ENCODE measurements around the gene MTA1.

The MTA1 gene

DNA sequence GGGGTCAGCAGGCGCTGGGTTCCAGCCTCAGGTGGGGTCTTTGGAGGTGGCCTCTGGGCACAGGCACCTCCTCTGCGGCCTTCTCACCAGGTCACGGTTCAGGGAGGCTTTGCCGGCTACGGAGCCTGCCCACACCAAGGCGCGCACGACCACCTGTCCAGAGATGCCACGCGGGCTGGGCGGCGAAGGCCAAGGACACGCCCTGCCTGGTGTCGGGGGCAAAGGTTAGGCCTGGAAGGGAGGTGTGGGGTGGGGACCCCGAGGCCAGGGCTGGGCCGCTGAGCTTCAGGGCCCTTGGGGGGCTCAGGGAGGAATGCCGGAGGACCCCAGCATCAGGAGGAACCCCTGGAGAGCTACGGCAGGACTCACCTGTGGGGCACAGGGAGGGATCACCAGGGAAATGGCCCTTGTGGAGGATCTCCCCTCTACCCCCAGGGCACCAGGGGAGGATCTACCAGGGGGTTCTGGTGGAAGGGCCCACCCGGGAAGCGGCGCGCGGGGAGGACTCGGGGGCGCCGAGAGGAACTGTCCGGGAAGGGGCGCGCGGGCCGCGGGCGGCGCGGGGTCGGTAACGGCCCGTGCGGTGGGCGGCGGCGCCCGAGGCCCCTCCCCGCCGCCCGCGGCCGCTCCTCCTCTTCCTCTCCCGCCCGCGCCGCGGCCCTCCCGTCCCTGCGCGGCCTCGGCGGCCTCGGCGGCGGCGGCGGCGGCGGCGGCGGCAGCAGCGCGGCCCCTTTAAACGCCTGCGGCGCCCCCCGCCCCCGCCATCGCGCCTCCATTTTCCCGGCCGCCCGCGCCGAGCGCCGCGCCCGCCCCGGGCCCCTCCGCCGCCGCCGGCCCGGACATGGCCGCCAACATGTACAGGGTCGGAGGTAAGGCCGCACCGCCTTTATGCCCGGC lies at the start of gene MTA1:
TSS of gene MTA1 (plus strand) at position 633 of the 897 bp plus-strand sequence. CDS start at position 842, 209 bp downstream.
- peak in 1 of 2 experiments; percentile 12 for DNase-seq

DNA sequence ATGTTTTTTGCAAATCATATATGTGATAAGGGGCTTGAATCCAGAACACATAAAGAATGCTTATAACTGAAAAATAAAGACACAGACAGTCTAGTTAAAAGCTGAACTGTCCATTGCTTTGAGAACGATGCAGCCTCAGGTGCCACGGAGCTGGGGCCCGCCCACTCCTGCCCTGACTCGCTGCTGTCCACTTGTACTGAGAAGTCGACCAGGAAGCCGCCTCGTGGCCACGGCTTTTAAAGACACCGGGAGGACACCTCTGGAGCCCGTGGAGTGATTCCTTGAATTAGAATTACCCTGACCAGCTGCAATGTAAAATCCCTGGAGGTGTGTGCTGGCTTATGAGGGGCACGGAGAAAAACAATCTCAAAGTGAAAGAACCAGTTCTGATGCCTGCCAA lies 45.2 kb upstream of the MTA1 start:
- no peak for DNase-seq

DNA sequence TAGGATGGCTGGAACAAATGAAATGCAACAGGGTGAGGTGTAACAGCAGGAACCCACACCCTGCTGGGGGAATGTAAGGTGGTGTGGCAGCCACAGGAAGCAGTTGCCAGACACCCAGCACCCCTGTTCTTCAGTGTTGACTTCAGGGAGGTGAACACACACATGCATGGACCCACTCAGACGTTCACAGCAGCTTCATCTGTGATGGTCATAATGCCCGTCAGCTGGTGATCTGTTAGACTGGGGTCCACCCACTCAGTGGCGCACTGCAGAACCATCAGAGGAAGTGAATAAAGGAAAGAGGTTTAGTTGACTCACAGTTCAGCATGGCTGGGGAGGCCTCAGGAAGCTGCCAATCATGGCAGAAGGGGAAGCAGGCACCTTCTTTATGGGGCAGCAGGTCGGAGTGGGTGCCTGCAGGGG lies 44.0 kb upstream of the MTA1 start:
- no peak for DNase-seq

DNA sequence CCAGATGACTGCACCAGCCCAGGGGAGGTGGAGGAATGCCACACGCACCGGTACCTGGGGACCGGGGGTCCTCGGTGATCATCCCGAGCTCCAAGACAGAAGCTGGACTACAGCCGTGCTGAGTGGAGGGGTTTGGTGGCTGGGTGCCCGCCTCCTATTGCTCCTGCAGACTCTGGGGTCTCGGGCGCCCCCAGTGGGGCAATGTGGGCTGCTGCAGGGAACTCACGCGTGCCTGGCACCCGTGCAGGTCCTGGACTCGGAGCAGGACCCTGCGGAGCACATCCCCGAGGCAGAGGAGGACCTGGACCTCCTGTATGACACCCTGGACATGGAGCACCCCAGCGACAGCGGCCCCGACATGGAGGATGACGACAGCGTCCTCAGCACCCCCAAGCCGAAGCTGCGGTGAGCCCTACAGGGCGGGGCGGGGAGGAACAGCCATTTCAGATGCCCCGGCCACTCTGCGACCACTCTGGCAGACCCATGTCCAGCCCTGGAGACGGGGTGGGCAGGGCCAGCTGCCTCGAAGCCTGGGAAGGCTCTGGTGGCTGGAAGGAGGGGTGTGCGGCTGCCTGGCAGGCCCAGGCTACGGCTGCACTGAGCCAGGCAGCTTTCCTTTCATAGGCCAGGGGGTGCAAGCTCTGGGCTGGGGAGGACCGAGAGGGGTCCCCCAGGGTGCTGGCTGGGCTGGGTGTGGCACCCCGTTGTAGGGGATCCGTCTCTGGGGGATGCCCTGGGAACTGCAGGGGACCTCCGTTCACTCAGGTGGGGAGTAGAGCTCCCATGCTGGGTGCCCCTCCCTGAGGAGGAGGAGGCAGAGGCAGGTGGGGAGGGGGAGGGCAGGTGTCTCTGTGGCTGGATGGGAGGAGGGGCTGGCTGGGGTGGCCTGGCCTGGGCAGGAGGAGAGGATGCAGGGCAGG lies 42.8 kb upstream of the MTA1 start:
- DNase-seq: no peak

DNA sequence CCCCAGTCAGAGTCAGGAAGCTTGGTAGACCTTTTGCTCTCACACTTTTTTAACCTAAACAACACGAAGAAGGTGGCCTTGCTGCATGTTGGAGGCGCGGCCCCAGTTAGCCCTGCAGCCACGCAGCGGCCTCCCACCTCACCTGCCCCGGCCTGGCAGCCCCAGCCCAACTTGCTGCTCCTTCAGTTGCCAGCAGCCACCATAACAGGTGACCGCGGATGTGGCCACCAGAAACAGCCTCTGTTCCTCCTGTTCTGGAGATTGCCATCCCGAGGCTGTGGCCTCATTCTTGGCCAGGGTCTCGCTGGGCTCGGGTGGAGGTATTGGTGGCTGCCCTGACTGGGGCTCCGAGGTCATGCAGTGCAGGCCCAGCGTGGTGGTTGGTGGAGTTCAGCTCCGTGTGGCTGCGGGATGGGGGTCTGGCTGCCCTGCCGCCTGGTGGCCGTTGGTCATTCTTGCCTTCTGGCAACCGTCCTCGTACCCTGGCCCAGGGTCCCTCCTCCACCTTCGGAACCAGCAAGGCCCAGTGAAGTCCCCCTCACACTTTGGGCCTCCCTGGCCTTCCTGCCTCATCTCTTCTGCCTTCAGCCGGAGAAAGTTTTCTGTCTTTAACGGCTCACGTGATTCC lies 42.0 kb upstream of the MTA1 start:
- no peak for DNase-seq

DNA sequence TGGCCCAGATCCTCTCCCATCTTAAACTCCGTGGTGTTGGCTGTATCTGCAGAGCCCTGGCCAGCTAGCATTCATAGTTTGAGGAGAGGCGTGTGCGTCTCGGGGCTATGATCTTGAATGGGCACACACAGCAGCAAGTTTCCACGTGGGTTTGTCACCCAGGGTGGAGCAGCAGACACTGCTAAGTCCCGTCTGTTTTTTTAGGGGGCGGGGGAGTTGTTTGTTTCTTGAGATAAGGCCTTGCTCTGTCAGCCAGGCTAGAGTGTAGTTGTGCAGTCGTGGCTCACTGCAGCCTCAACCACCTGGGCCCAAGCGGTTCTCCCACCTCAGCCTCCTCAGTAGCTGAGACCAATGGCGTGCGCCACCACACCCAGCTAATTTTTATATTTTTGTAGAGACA lies 41.4 kb upstream of the MTA1 start:
- no peak for DNase-seq

DNA sequence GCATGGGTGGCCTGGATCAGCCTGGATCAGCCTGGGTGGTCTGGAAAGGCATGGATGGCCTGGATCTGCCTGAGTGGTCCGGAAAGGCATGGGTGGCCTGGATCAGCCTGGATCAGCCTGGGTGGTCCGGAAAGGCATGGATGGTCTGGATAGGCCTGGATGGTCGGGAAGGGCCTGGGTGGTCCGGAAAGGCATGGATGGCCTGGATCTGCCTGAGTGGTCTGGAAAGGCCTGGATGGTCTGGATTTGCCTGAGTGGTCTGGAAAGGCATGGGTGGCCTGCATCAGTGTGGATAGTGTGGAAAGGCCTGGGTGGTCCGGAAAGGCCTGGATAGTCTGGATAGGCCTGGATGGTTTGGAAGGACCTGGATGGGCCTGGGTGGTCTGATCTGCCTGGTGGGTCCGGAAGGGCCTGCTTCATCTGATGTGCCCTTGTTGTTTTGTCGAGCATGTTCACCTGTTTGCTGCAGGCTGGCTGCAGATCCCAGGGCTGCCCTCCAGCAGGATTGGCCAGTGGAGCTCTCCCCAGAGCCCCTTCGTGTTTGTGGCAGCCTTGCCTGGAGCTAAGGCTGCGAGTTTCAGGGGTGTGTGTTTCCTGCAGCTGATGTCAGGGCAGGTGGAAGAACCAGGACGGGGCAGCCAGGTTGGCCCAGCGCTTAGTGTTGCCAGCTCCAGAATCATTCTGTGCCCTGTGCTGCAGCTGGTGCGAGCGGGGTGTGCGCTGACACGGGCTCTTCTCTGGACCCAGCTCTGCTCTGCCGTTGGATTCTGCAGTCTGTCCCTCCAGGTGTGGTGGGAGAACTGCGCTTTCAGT lies 40.5 kb upstream of the MTA1 start:
- DNase-seq: no peak

DNA sequence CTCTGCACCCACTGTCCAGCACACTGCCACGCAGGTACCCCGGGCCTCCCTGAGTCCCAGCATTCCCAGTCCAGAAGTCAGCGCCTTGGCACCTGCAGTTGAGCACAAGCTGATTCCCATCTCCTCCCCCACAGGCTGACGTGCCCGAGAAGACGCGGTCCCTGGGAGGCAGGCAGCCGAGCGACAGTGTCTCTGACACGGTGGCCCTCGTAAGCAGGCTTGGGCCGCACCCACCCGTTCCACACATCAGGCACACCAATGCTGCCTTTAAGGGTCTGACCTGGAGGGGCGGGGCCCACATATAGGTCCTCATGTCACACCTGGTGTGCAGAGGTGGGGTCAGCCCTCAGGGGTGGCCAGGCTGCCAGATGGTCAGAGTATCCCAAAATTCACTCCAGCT lies 39.7 kb upstream of the MTA1 start:
- no peak for DNase-seq

DNA sequence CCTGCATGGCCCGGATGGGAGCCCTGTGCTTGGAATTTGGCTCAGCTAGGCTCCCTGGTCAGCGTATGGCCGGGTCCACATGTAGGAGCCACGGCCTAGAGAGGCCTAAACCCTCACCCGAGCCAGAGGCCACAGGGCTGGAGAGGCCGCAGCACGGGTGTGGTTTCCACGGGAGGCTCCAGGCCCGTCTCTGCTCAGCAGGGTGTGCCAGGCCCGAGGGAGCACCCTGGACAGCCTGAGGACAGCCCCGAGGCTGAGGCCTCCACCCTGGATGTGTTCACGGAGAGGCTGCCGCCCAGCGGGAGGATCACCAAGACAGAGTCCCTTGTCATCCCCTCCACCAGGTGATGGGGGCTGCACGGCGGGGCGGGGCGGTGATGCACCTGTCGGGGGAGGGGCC lies 38.9 kb upstream of the MTA1 start:
- DNase-seq: no peak

DNA sequence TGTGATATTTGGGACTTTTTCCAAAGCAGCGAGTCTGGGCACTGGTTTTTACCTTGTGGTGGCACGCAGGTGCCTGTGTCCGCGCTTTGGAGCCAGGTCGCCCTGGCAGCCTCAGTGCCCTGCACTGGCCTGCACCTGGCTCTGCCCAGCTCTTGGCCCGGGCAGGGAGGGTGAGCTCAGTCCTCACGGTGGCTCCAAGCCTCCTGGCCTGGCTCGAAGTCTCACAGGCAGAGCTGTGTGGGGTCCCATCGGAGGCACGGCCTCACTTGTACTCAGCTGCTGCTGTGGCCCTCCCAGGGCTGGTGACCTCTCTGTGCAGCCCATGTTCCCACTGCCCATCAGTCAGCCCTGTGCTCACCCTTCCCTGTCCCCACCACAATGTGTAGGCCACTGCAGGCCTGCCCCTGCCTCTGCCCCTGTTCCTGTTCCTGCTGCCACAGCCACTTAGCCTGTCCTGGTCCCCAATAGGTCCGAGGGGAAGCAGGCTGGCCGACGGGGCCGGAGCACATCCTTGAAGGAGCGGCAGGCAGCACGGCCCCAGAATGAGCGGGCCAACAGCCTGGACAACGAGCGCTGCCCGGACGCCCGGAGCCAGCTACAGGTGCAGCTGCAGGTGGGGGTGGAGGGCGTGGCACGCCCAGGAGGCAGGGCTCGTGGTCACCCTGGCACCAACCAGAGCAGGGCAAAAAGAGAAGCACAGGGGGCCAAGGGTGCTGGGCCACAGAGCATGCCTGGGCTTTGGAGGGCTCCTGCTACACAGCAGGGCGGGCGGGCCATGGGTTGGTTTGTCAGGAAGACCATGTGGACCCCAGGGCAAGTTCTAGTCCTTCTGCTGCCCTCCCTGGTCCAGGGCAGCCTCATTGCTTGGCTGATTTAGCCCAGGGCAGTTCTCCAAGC lies 37.9 kb upstream of the MTA1 start:
- no peak for DNase-seq

DNA sequence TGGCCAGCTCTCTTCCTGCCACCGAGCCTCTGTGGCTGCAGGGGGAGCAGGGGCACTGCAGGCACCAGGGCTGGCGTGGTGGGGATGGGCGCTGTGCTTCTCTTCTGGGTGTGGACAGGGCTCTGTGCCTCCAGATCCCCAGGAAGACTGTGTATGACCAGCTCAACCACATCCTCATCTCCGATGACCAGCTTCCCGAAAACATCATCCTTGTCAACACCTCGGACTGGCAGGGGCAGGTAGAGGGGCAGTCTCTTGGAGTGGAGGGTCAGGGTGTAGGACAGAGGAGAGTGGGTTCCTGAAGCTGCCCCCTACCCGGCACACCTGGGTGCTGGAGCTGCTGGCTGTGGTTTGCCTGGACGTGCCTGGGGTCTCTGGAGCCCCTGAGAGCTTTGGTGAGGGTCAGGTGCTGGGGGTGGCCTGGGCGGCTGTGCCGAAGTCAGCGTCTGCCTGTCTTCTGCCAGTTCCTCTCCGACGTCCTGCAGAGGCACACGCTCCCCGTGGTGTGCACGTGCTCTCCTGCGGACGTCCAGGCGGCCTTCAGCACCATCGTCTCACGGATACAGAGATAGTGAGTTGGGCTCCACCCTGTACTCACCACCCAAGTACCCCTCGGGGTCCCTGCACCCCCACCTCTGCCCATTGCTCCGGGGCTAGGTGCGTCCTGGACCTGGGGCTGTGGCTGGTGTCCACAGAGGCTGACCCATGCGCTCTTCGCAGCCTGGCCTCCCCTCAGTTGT lies 37.1 kb upstream of the MTA1 start:
- DNase-seq: no peak

DNA sequence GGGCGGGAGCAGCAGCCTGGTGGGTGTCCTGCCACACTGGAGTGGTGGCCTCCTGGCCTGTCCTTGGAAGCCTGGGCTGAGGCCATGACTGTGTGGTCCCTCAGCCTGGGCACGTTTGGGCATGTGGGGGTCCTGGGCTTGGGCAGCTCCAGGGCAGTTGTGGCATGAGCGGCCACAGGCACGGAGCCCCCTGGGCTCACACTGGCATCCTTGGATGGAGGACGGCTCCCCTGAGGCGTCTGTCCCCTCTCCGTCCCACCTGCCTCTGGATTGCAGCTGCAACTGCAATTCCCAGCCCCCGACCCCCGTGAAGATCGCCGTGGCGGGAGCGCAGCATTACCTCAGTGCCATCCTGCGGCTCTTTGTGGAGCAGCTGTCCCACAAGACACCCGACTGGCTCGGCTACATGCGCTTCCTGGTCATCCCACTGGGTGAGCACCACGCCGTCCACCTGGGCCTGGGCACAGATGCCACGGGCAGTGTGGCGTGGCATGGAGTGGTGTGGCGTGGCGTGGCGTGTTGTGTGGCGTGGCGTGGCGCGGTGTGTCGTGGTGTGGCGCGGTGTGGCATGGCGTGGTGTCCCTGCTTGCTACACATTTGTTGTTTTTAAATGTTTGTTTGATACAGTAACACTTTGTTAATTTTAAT lies 36.4 kb upstream of the MTA1 start:
- no peak for DNase-seq

DNA sequence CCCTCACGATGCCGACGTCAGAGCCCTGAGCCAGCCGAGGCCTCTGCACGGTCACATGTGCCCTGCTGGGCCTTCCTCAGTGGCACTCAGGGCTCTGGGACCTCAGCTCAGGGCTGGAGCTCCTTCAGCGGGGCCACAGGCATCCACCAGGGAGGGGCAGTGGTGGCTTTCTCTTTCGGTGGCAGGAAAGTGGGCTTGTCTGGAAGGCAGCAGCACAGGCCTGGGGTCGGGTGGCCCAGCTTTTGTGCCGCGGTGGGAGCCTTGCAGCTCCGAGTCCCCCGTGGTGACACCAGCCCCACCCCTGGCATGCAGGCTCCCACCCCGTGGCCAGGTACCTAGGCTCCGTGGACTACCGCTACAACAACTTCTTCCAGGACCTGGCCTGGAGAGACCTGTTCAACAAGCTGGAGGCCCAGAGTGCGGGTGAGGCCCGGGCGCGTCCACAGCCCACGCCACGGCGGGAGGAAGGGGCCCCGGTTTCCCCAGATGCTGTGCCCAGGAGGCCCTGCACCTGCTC lies 35.5 kb upstream of the MTA1 start:
- DNase-seq: no peak

DNA sequence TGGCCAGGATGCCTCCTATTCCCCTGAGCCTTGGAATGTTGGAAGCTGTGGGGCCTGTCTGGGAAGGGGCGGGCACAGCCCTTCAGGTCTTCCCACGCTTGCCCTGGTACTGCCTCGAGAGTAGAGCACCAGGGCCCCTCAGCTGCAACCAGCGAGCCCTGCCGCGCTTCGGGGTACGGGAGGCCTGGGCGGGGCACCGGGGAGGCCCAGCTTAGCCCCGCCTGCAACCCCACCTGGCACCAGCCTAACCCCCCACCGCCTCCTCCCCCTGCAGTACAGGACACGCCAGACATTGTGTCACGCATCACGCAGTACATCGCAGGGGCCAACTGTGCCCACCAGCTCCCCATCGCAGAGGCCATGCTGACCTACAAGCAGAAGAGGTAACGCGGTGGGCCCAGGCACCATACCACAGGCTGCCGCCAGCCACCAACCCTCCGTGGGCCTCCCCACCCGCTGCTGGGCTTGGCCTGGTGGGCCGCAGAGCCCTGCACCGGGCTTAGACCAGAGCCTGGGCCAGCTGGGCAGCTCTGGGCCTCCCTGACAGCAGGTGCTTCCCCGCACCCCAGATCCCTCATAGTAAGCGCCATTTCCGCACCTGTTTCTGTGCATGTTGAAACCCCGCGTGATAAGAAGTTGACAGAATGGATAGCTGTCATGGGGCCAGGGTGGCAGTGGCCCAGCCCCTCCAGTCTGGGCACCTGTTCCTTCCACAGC lies 34.9 kb upstream of the MTA1 start:
- no peak for DNase-seq

DNA sequence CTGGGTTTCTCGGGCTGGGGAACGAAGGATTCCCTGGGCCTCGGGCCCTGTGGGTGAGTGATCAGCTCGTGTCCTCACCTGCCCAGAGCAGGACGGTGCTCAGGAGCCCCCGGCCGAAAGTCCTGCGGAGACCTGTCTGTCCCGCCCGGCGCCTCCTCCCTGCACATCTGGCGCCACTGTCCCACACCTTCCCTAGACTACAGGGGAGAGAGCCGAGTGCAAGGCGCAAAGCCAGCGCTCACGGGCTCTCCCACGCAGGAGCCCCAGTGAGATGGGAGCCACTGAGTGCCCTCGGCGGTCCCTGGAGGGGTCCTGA lies 34.3 kb upstream of the MTA1 start:
- DNase-seq: no peak

DNA sequence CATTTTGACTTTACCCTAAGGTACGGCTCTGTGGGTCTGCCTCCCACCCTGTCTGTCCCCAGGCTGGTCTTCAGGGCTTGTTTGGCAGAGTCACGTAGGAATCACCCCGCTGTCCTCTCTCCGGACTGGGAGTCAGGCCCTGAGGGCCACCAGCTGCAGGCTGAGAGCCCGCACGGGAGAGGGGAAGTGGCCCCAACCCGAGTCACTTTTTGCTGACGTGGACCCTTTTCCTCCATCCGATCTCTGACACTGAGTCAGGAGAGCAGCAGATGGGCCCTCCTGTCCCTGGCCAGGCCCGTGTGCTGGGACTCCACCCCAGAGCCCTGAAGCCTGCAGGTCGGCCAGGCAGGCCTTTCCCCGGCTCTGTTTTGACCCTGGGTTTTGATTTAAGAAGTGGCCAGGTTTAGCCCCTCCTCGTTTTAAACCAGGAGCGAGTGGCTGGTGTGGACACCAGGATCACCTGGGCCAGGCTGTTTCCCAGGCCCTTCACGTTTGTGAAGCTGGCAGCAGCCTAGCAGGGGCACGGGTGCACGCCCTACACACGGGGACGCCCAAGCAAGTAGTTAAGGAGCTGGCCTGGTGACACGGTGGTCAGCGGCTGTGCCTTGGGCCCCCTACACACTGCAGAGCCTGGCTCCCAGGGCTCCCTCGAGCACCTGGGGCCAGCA lies 33.8 kb upstream of the MTA1 start:
- no peak for DNase-seq

DNA sequence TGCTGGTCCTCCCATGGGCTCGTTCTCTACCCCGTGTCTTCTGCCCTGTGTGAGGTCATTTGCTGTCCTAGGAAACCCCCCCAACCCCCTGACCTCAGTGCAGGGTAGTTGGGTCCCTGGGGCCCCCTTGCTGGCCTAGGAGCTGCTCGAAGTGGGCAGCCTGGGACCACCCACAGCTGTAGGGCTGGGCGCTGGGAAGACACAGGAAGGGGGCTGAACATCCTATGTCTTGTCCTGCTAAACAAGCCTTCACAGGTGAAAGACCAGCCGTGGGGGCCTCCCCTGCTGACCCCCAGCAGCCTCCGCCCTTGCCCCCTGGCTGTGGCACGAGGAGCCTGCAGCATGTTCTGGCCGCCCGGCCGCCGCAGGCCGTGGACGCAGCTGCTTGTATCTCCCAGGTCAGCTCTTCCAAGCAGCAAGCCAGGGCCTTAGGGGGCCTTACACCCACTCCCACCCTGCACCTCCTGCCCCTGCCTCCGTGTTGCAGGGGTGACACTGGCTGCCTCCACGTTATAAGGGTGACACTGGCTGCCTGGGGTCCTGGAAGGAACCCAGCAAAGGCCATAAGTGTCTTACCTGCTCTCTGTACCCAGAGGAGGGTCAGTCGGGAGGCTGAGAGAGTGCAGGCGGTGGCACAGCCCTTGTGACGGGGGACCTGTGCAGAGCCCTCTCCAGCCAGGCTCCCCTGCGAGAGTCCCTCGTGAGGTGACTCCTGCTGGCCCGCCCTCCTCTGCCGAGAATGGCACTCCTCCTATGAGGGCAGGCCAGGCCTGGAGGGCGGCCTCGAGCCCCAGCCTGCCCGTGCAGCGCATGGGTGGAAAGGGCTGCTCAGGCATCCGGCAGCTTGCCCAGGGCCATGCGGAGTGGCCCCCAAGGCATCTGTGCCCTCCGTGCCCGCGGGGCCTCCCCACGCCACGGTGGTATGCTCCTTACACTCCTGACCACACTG lies 32.8 kb upstream of the MTA1 start:
- no peak for DNase-seq

DNA sequence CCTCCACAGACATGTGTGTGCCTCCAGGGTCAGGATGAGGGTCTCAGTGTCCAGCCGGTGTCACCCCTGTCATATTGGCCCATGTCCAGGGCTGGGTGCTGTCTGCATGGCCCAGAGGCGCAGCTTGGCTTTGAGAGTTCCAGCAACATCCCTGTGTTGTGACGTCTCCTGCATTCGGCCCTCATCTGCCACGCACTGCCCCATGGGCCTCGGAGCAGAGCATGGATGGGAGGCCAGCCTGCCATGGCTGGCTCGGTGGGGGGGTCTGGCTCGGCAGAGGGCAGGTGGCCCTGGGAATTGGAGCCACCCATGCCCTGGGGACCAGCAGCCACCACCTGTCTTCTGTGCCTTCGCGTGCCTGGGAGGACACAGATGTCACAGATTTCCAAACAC lies 32.1 kb upstream of the MTA1 start:
- DNase-seq: no peak
